Heart left ventricle (tissue), 13 donors: Measurements from ENCODE around the gene CLPTM1.

Source experiments
- POLR2A ChIP-seq, 2 donors: fragments of 450-650 bp; IDR thresholded peaks; one replicate each; pipeline ENCODE4 v1.6.1; 2017; ENCODE audit warnings: antibody characterized with exemption in 2 of 2, mild to moderate bottlenecking in 2 of 2, moderate library complexity in 2 of 2
- TF ChIP-seq, protein P1 (sequence below), 12 donors: fragments of 200-600 bp; sonication (generic) in 4 of 12; IDR thresholded peaks; one replicate each; pipeline versions ENCODE4 v1.5.0 to v1.8.0; 2018 to 2022; ENCODE audit warnings: antibody characterized with exemption in 12 of 12, mild to moderate bottlenecking in 5 of 12
- donor health status: ischemic (EF 13 %, LVEDD 7.1; RV severe dilation, severe dysfunction).
- donor health status: DM: no; HTN: yes; CAD: no.
- donor health status: DM: no; HTN: no; CAD: no.
- donor health status: ischemic (EF 25% LVEDD 6.9; RV normal size, moderate dysfunction).
- donor health status: ischemic (EF 25% LVEDD 5.7; RV mildly dilated, moderate dysfunction).
- donor health status: ischemic (EF 35%, LVEDD 5.7; RV mildly dilated, moderate dysfunction).
- donor health status: nonischemic (EF 11% LVEDD 7.7; RV severe dilation, severe dysfunction).
- donor health status: DM: yes; HTN: yes; CAD: no.
- donor health status: PGD.
- donor health status: ischemic (EF 29% LVEDD 5.4; RV normal size, mild dysfunction).
- donor health status: nonischemic (EF 23%, LVEDD 6.1; RV moderate dilation, normal function).

DNA sequence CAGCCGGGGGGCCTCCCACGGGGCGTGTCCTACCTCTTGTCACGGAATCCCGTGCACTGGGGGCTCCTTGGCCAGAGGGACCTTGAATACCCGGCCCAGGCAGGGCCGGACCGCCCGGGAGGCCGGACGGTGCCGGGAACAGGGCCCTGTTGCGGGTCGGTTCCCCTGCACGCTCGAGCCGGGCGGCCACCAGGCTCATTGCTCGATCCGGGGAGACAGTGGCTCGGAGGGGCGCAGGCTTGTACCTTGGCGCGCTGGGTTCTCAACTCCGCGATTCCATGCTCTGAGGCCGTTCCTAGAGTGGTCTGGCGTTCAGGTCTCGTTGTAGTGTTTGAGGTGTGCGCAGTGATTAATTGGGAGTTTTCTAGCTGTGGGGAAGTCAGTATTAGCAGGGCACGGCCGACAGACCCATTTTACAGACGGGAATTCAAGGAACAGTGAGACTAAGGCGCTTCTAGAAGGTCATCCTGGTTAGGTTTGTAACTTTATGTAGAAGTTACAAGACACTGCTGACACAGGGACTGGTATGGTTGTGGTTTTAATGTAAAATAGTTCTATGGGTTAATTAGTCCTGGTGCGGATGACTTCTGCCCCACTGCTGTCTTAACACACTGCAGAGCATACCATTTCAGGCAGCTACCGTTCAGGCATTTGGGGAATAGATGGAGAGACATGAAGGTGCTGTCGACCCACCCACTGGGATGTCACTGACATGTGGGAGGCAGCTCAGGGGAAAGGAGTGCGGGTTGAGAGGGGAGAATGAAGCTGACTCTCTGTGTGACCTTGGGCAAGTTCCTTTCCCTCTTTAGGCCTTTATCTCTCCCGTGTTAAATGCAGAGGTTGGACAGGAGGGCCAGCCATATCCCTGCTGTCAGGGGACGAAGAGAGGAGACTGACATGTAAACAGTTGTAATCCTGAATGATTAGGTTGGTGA is 592 bp downstream of the CLPTM1 start:
- TF ChIP-seq, protein P1, sequence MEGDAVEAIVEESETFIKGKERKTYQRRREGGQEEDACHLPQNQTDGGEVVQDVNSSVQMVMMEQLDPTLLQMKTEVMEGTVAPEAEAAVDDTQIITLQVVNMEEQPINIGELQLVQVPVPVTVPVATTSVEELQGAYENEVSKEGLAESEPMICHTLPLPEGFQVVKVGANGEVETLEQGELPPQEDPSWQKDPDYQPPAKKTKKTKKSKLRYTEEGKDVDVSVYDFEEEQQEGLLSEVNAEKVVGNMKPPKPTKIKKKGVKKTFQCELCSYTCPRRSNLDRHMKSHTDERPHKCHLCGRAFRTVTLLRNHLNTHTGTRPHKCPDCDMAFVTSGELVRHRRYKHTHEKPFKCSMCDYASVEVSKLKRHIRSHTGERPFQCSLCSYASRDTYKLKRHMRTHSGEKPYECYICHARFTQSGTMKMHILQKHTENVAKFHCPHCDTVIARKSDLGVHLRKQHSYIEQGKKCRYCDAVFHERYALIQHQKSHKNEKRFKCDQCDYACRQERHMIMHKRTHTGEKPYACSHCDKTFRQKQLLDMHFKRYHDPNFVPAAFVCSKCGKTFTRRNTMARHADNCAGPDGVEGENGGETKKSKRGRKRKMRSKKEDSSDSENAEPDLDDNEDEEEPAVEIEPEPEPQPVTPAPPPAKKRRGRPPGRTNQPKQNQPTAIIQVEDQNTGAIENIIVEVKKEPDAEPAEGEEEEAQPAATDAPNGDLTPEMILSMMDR (IDR thresholded peaks at IDR 0.05) = no peak
- TF ChIP-seq POLR2A (IDR thresholded peaks at IDR 0.05) = no peak
